ENCODE results near the gene CUL9.
A peak's percentile ranks its signal among the peaks of the same experiment; 100 is the strongest.

The CUL9 gene

DNA sequence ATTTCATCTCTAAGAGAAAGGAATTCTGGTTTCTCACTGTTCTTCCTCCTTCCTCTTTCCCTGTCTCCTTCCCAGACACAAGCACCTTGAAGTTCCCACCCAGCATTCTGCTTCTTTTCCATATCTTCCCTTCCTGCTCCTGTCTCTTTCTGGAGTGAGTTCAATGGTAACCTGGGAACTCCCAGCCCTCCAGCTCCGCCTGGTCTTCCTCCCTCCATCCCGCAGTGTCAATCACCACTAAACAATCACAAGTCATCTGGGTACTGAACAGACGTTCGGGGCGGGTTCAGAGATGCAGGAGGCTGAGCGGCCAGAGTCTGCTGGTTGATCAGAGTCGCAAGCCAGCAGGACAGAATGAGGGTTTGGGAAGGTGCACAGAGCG, 69.0 kb downstream of the CUL9 start:
- TF ChIP-seq Cebpa-rat (IDR thresholded peaks at IDR 0.05), result no peak
- H3K4me2 ChIP-seq, result peak overlapping the region; percentile 22; the same call in 1 of the 2 replicates
- no peaks in the 10 kb centered on the region for H4K20me1 ChIP-seq

GRCh38 chr6:43253401-43253800, 71.4 kb downstream of the CUL9 start:
- Histone ChIP-seq H3K27ac (no peak overlapping the region), H3K4me2 (no peak overlapping the region), H4K20me1 (no peaks in the 10 kb centered on the region), H3K9ac (no peak overlapping the region), H3K9me3 (no peaks in the 10 kb centered on the region), H3K27me3 (peaks cover 52% of the 10 kb centered on the region), H3K4me3 (no peak overlapping the region), H3K36me3 (no peaks in the 10 kb centered on the region), H3K4me1 (peaks cover 6% of the 10 kb centered on the region; the same call in 1 of the 2 replicates)
- TF ChIP-seq Cebpa-rat (IDR thresholded peaks at IDR 0.05), result no peak

More for the DNA sequence above, 69.0 kb downstream of the CUL9 start:
- Histone ChIP-seq H3K9me3 (no peaks in the 10 kb centered on the region), H3K27me3 (peaks cover 73% of the 10 kb centered on the region), H3K36me3 (no peaks in the 10 kb centered on the region), H3K4me3 (no peak overlapping the region), H3K27ac (no peak overlapping the region), H3K4me1 (peaks cover 22% of the 10 kb centered on the region), H3K9ac (no peak overlapping the region)

DNA sequence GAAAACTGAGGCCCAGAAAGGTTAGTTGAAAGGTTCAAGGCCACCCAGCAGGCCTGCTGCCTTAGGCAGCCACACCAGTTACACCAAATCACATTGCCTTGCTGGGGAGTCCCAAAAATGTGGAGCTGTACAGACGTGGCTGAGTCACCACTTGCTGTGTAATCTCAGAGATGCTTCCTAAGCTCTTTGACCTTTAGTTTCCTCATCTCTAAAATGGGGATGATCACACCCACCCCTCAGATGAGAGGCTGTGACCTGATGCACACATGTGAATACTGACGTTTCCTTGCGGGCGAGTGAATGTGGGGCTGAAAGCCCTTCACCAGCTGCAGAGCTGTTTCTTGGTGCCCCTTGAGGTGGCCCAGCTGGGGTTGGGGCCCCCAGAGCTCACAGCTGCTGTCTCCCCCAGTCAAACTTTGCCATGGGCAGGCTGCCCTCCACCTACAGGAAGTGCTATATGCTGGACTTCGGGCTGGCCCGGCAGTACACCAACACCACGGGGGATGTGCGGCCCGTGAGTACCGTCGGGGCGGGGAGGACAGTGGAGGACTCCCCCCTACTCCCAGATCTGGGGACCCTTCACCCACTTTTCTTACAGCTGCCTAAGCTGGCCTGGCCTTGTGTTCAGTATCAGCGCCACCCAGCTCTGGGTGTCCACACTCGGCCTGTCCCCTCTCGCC, 72.3 kb downstream of the CUL9 start:
- peaks cover 6% of the 10 kb centered on the region; the same call in 1 of the 2 replicates for H3K4me1 ChIP-seq
- no peak overlapping the region for H3K27ac ChIP-seq
- H3K9ac ChIP-seq, result no peak overlapping the region
- H3K27me3 ChIP-seq, result peaks cover 46% of the 10 kb centered on the region
- no peak for TF ChIP-seq Cebpa-rat (IDR thresholded peaks at IDR 0.05)
- H3K4me2 ChIP-seq, result no peak overlapping the region
- no peaks in the 10 kb centered on the region for H3K36me3 ChIP-seq
- no peak overlapping the region for H3K4me3 ChIP-seq
- no peaks in the 10 kb centered on the region for H3K9me3 ChIP-seq
- H4K20me1 ChIP-seq, result no peaks in the 10 kb centered on the region

GRCh38 chr6:43254846-43255245, 72.8 kb downstream of the CUL9 start:
- Histone ChIP-seq H3K4me2 (no peak overlapping the region), H3K4me1 (peaks cover 6% of the 10 kb centered on the region; the same call in 1 of the 2 replicates), H4K20me1 (no peaks in the 10 kb centered on the region), H3K9me3 (no peaks in the 10 kb centered on the region), H3K9ac (no peak overlapping the region), H3K36me3 (no peaks in the 10 kb centered on the region), H3K27me3 (peaks cover 40% of the 10 kb centered on the region), H3K27ac (no peak overlapping the region), H3K4me3 (no peak overlapping the region)
- TF ChIP-seq Cebpa-rat (IDR thresholded peaks at IDR 0.05), result no peak

DNA sequence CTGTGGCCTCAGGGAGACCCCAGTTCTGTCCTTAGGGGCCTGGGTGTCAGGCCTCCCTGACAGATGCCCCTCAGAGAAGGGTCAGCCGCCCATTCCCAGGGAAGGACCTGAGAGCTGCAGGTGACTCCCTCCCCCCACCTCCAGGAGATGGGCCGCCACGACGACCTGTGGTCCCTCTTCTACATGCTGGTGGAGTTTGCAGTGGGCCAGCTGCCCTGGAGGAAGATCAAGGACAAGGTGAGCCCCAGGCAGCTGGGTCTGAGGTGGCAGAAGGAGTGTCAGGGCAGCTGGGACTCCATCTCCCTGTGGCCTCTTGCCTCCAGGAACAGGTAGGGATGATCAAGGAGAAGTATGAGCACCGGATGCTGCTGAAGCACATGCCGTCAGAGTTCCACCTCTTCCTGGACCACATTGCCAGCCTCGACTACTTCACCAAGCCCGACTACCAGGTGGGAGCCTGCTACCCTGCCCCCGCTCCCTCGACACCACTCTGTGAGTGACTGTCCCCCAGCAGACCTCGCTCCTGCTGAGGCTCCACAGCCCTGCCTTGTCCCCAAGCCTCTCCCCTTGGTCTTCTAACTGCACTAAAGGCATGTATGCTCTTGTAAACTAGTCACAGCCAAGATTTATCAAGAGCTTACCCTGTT, 73.5 kb downstream of the CUL9 start:
- Histone ChIP-seq H3K4me2 (no peak overlapping the region), H3K4me3 (no peak overlapping the region), H4K20me1 (no peaks in the 10 kb centered on the region), H3K27me3 (peaks cover 33% of the 10 kb centered on the region), H3K4me1 (peaks cover 5% of the 10 kb centered on the region; the same call in 1 of the 2 replicates), H3K9me3 (no peaks in the 10 kb centered on the region), H3K36me3 (no peaks in the 10 kb centered on the region), H3K9ac (no peak overlapping the region), H3K27ac (no peak overlapping the region)
- no peak for TF ChIP-seq Cebpa-rat (IDR thresholded peaks at IDR 0.05)

GRCh38 chr6:43256670-43257366, 74.8 kb downstream of the CUL9 start:
- Histone ChIP-seq H3K27ac (no peak overlapping the region), H3K4me3 (no peak overlapping the region), H3K4me2 (no peak overlapping the region), H3K9me3 (no peaks in the 10 kb centered on the region), H3K27me3 (peaks cover 20% of the 10 kb centered on the region), H4K20me1 (no peaks in the 10 kb centered on the region), H3K36me3 (no peaks in the 10 kb centered on the region), H3K4me1 (no peaks in the 10 kb centered on the region), H3K9ac (no peak overlapping the region)
- no peak for TF ChIP-seq Cebpa-rat (IDR thresholded peaks at IDR 0.05)

GRCh38 chr6:43257367-43258145, 75.6 kb downstream of the CUL9 start:
- H4K20me1 ChIP-seq, result no peaks in the 10 kb centered on the region
- no peak overlapping the region for H3K27ac ChIP-seq
- H3K4me1 ChIP-seq, result no peaks in the 10 kb centered on the region
- no peak for TF ChIP-seq Cebpa-rat (IDR thresholded peaks at IDR 0.05)
- no peaks in the 10 kb centered on the region for H3K9me3 ChIP-seq
- no peak overlapping the region for H3K4me2 ChIP-seq
- H3K9ac ChIP-seq, result no peak overlapping the region
- peaks cover 13% of the 10 kb centered on the region for H3K27me3 ChIP-seq
- no peak overlapping the region for H3K4me3 ChIP-seq
- H3K36me3 ChIP-seq, result no peaks in the 10 kb centered on the region

DNA sequence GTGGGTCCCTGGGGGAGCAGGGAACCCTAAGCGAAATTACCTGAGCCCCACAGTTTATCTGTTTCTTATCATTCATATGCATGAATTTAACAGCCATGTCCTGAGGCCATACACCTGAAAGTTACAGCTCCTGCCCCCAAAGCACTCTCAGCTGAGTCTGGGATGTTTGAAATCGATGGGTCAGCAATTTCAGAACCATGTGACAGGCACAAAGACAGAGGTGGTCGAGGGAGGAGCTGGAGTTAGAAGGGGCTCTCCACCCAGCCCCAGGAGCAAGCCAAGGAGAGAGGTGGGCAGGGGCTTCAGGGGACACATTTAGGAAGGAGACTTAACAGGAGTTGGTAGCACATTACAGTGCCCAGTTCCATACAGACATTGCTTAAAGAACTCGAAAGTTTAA, 76.2 kb downstream of the CUL9 start:
- Histone ChIP-seq H3K9ac (no peak overlapping the region), H3K4me2 (no peak overlapping the region), H3K9me3 (no peaks in the 10 kb centered on the region), H3K36me3 (no peaks in the 10 kb centered on the region), H4K20me1 (no peaks in the 10 kb centered on the region), H3K4me3 (no peak overlapping the region), H3K27me3 (peaks cover 7% of the 10 kb centered on the region), H3K4me1 (no peaks in the 10 kb centered on the region), H3K27ac (no peak overlapping the region)
- no peak for TF ChIP-seq Cebpa-rat (IDR thresholded peaks at IDR 0.05)

DNA sequence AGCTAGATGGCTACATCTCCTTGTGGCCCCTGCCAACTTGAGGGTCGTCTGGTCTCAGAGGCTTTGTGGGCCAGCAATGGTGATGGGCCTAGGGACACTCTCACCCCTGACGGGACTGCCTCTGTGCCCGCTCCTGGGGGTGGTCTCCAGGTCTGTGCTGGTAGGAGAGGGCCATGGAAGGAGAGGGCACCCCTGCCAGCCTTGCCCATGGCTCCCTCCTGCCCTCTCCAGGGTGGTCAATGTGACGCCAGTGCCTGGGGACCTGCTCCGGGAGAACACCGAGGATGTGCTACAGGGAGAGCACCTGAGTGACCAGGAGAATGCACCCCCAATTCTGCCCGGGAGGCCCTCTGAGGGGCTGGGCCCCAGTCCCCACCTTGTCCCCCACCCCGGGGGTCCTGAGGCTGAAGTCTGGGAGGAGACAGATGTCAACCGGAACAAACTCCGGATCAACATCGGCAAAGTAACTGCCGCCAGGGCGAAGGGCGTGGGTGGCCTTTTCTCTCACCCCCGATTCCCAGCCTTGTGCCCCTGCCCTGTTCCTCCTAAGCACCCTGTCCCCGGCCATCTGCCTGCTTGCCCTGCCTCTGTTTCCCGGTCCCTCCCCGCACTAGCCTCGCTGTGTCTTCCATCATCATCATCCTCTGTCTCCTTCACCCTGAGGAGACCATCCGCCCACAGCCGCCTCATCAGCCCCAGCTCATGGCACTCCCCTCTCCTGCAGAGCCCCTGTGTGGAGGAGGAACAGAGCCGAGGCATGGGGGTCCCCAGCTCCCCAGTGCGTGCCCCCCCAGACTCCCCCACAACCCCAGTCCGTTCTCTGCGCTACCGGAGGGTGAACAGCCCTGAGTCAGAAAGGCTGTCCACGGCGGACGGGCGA, 77.1 kb downstream of the CUL9 start:
- Histone ChIP-seq H3K9me3 (no peaks in the 10 kb centered on the region), H4K20me1 (no peaks in the 10 kb centered on the region), H3K4me3 (no peak overlapping the region), H3K27ac (no peak overlapping the region), H3K4me2 (no peak overlapping the region), H3K27me3 (no peaks in the 10 kb centered on the region), H3K36me3 (no peaks in the 10 kb centered on the region), H3K9ac (no peak overlapping the region), H3K4me1 (no peaks in the 10 kb centered on the region)
- TF ChIP-seq Cebpa-rat (IDR thresholded peaks at IDR 0.05), result no peak

All from BLaER1 (cell line).